Chondrocyte (in vitro differentiated cells): ENCODE results near the gene ARHGAP42. TPM values are rescaled to one million over a fixed set of nuclear protein-coding genes. Genes with fewer than 3 reads are reported as not detected.

ENCODE experiments used
- DNase-seq: peaks from one replicate; pipeline ENCODE4 v3.0.0; 2021; ENCODE audit warnings: mixed read lengths, low spot score
- H3K27ac Mint-ChIP-seq: one replicate; pipeline ENCODE4 v1.8.0; 2021; ENCODE audit warnings: mild to moderate bottlenecking, moderate library complexity, mixed read lengths; ENCODE audit not compliant: unreplicated experiment
- H3K27me3 Mint-ChIP-seq: 2 replicates; pipeline ENCODE4 v1.8.0; 2021; ENCODE audit warnings: low read depth, mixed read lengths
- H3K36me3 Mint-ChIP-seq: 2 replicates; pipeline ENCODE4 v1.8.0; 2021; ENCODE audit warnings: low read depth, mixed read lengths
- H3K4me1 Mint-ChIP-seq: 2 replicates; pipeline ENCODE4 v1.8.0; 2021; ENCODE audit warnings: low read depth, mild to moderate bottlenecking, mixed read lengths
- H3K4me3 Mint-ChIP-seq: one replicate; pipeline ENCODE4 v1.8.0; 2021; ENCODE audit warnings: mild to moderate bottlenecking, moderate library complexity, mixed read lengths; ENCODE audit not compliant: unreplicated experiment
- H3K9me3 Mint-ChIP-seq: 2 replicates; pipeline ENCODE4 v1.8.0; 2021; ENCODE audit warnings: low read depth, mixed read lengths
- CTCF ChIP-seq: fragments of 200-600 bp; sonication (generic); IDR thresholded peaks from 2 replicates; pipeline ENCODE4 v1.5.0; 2021; ENCODE audit warnings: antibody characterized with exemption, mild to moderate bottlenecking, moderate library complexity
- total RNA-seq: library from RNA; stranded (reverse); gene quantifications from 3 replicates; pipeline ENCODE4 v1.2.1, GENCODE V29; 2021

Gene ARHGAP42
- total RNA-seq, 1 donor from 2014 or later = 16.1 TPM

- Mint-ChIP-seq H3K27me3 (no peaks in the 10 kb centered on the region), H3K4me1 (peaks cover 22% of the 10 kb centered on the region), H3K27ac (peak overlapping the region; percentile 60), H3K4me3 (no peak overlapping the region), H3K9me3 (no peaks in the 10 kb centered on the region), H3K36me3 (no peaks in the 10 kb centered on the region)
- DNase-seq = no peak
- TF ChIP-seq CTCF = no peak
Measured at GRCh38 chr11:100929377-100929776, 242.3 kb downstream of the ARHGAP42 start.

- no peak for DNase-seq
- peak; percentile 92 for TF ChIP-seq CTCF
- H3K4me3 Mint-ChIP-seq = no peak overlapping the region
- no peak overlapping the region for H3K27ac Mint-ChIP-seq
- no peaks in the 10 kb centered on the region for H3K36me3 Mint-ChIP-seq
- peaks cover 22% of the 10 kb centered on the region for H3K4me1 Mint-ChIP-seq
- no peaks in the 10 kb centered on the region for H3K27me3 Mint-ChIP-seq
- H3K9me3 Mint-ChIP-seq = no peaks in the 10 kb centered on the region
Measured at GRCh38 chr11:100930185-100930778, 243.2 kb downstream of the ARHGAP42 start.

- H3K9me3 Mint-ChIP-seq = no peaks in the 10 kb centered on the region
- no peak overlapping the region for H3K27ac Mint-ChIP-seq
- no peak overlapping the region for H3K4me3 Mint-ChIP-seq
- H3K27me3 Mint-ChIP-seq = no peaks in the 10 kb centered on the region
- H3K36me3 Mint-ChIP-seq = peaks cover 2% of the 10 kb centered on the region
- peak; percentile 87 for TF ChIP-seq CTCF
- H3K4me1 Mint-ChIP-seq = peaks cover 17% of the 10 kb centered on the region
- no peak for DNase-seq
Measured at GRCh38 chr11:100932474-100933100, 245.5 kb downstream of the ARHGAP42 start.

GRCh38 chr11:100936781-100937180 is 249.7 kb downstream of the ARHGAP42 start:
- Mint-ChIP-seq H3K9me3 (no peaks in the 10 kb centered on the region), H3K4me3 (no peak overlapping the region), H3K27me3 (no peaks in the 10 kb centered on the region), H3K36me3 (peaks cover 8% of the 10 kb centered on the region), H3K27ac (no peak overlapping the region), H3K4me1 (peaks cover 5% of the 10 kb centered on the region)
- no peak for TF ChIP-seq CTCF
- DNase-seq = no peak

- Mint-ChIP-seq H3K36me3 (peaks cover 8% of the 10 kb centered on the region), H3K4me1 (peaks cover 9% of the 10 kb centered on the region), H3K9me3 (no peaks in the 10 kb centered on the region), H3K27me3 (no peaks in the 10 kb centered on the region), H3K27ac (no peak overlapping the region), H3K4me3 (no peak overlapping the region)
- TF ChIP-seq CTCF = no peak
- DNase-seq = no peak
Measured at GRCh38 chr11:100939571-100939970, 252.5 kb downstream of the ARHGAP42 start.
